ENCODE data around the gene GMDS. TPM values are rescaled to one million over a fixed set of nuclear protein-coding genes. Genes with fewer than 3 reads are reported as not detected.

Gene GMDS
- 7.7 to 9.6 TPM (median 8.6 TPM) in 5 replicates for total RNA-seq (2022; extraction: Qiagen RNA extraction; ENCODE audit: low read depth)

GRCh38 chr6:2245103-2245876 lies at the start of gene GMDS:
Gene GMDS, minus strand, starts transcription at chr6:2245605.

GRCh38 chr6:1609648-1610496 lies 635.5 kb downstream of the GMDS start, which contains the start of gene FOXC1:
Gene FOXC1, plus strand, starts transcription at chr6:1609915. Its CDS starts 531 bp downstream, at chr6:1610446.

Measured in A549 treated with CpdA at 1 μM for 4 hours (cell line).